Smooth muscle cell (in vitro differentiated cells): Measurements from ENCODE around the gene TFIP11. TPM values are rescaled to one million over a fixed set of nuclear protein-coding genes. Genes with fewer than 3 reads are reported as not detected.

Experiments
- DNase-seq: peaks from one replicate; lab custom pipeline; 2025; ENCODE audit not compliant: unreplicated experiment; lab: John Stamatoyannopoulos, UW
- H2AFZ ChIP-seq: fragments of 200-600 bp; sonication (generic); 2 replicates; pipeline ENCODE4 v1.6.0; 2016; ENCODE audit warnings: antibody characterized with exemption, low read depth, mild to moderate bottlenecking
- H3F3A ChIP-seq: fragments of 200-600 bp; sonication (generic); 2 replicates; pipeline ENCODE4 v1.6.0; 2017; ENCODE audit warnings: antibody characterized with exemption, low read depth
- H3K27ac ChIP-seq: fragments of 200-600 bp; sonication (generic); 2 replicates; pipeline ENCODE4 v1.5.1; 2016; ENCODE audit warnings: low read depth, mild to moderate bottlenecking
- H3K27me3 ChIP-seq: fragments of 200-600 bp; sonication (generic); 2 replicates; pipeline ENCODE4 v1.6.1; 2016; ENCODE audit warnings: low read depth, mild to moderate bottlenecking
- H3K36me3 ChIP-seq: fragments of 200-600 bp; sonication (generic); 2 replicates; pipeline ENCODE4 v1.5.1; 2016; ENCODE audit warnings: low read depth
- H3K4me1 ChIP-seq: fragments of 200-600 bp; sonication (generic); 2 replicates; pipeline ENCODE4 v1.5.1; 2016; ENCODE audit warnings: low read depth
- H3K4me2 ChIP-seq: fragments of 200-600 bp; sonication (generic); 2 replicates; pipeline ENCODE4 v1.6.0; 2016; ENCODE audit warnings: mild to moderate bottlenecking
- H3K4me3 ChIP-seq: fragments of 200-600 bp; sonication (generic); 2 replicates; pipeline ENCODE4 v1.5.1; 2016; ENCODE audit warnings: mild to moderate bottlenecking
- H3K79me2 ChIP-seq: fragments of 200-600 bp; sonication (generic); 2 replicates; pipeline ENCODE4 v1.6.0; 2016; ENCODE audit warnings: low read depth, mild to moderate bottlenecking
- H3K9ac ChIP-seq: fragments of 200-600 bp; sonication (generic); 2 replicates; pipeline ENCODE4 v1.6.0; 2016; ENCODE audit warnings: low read depth
- H3K9me3 ChIP-seq: fragments of 200-600 bp; sonication (generic); replicated peaks from 2 replicates; pipeline ENCODE4 v1.5.1; 2016; ENCODE audit warnings: low read depth
- H4K20me1 ChIP-seq: fragments of 200-600 bp; sonication (generic); 2 replicates; pipeline ENCODE4 v1.6.0; 2016; ENCODE audit warnings: low read depth
- CTCF ChIP-seq: fragments of 200-600 bp; sonication (generic); IDR thresholded peaks from 2 replicates; pipeline ENCODE4 v1.5.1; 2017; ENCODE audit warnings: borderline replicate concordance, mild to moderate bottlenecking, antibody characterized with exemption; ENCODE audit not compliant: insufficient read depth, poor library complexity, severe bottlenecking
- WGBS: methylation state at CpG from one replicate; pipeline ENCODE4 v1.1.7; 2016; ENCODE audit warnings: low lambda C conversion rate; 5-methylcytosine and 5-hydroxymethylcytosine counted together
- polyA plus RNA-seq: library from polyadenylated mRNA; unstranded; fragments of >200 nt; fragmentation: Nextera tagmentation; extraction: Ambion mirVana; gene quantifications from 2 replicates; pipeline ENCODE4 v1.2.1, GENCODE V29; 2016
- total RNA-seq: library from RNA; depleted of rRNA; stranded (reverse); fragments of >200 nt; gene quantifications from 2 replicates; pipeline ENCODE4 v1.2.3, GENCODE V29; 2014

Gene TFIP11
- total and polyA plus RNA-seq, 2 experiments from 2014 or later, result 22.5 to 25.7 TPM

- no peak overlapping the region for H3K4me3 ChIP-seq
- 91% methylated on average over 9 of the region's 9 CpGs for WGBS
- H4K20me1 ChIP-seq, result no peaks in the 10 kb centered on the region
- H3K9ac ChIP-seq, result no peak overlapping the region
- H3K36me3 ChIP-seq, result no peaks in the 10 kb centered on the region
- H3K27ac ChIP-seq, result no peak overlapping the region
- TF ChIP-seq CTCF, result no peak
- no peak for DNase-seq
- H3F3A ChIP-seq, result no peaks in the 10 kb centered on the region
- no peak overlapping the region for H2AFZ ChIP-seq
- H3K4me1 ChIP-seq, result no peaks in the 10 kb centered on the region
- H3K4me2 ChIP-seq, result no peak overlapping the region
- no peaks in the 10 kb centered on the region for H3K79me2 ChIP-seq
- no peaks in the 10 kb centered on the region for H3K9me3 ChIP-seq
- no peaks in the 10 kb centered on the region for H3K27me3 ChIP-seq
Measured at GRCh38 chr22:26450453-26451185, 61.7 kb downstream of the TFIP11 start.

DNA sequence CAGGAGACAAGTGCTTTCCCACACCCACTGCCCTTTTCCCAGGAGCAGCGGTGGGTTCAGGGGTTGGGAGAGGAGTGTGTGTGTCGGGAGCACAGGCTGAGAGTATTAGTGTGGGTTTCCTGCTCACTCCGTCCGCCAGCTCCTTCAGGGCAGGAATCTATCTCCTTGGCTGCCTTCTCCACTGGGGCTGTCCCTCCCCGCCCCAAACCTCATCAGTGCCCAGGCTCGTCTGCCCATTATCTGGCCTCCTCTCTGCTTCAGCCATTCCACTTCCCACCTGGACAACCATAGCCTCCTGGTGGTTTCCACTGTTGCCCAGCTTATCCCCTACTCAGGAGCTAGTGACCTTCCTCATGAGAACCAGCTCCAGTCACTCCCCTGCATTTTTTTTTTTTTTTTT is 63.3 kb downstream of the TFIP11 start:
- WGBS, result 95% methylated on average over 6 of the region's 6 CpGs
- H3K9ac ChIP-seq, result no peak overlapping the region
- H3K27ac ChIP-seq, result no peak overlapping the region
- TF ChIP-seq CTCF, result no peak
- no peaks in the 10 kb centered on the region for H3F3A ChIP-seq
- no peaks in the 10 kb centered on the region for H3K27me3 ChIP-seq
- no peaks in the 10 kb centered on the region for H4K20me1 ChIP-seq
- DNase-seq, result no peak
- no peak overlapping the region for H3K4me2 ChIP-seq
- H3K79me2 ChIP-seq, result no peaks in the 10 kb centered on the region
- H3K4me3 ChIP-seq, result no peak overlapping the region
- no peaks in the 10 kb centered on the region for H3K4me1 ChIP-seq
- no peak overlapping the region for H2AFZ ChIP-seq
- H3K9me3 ChIP-seq, result no peaks in the 10 kb centered on the region
- H3K36me3 ChIP-seq, result no peaks in the 10 kb centered on the region

- WGBS, result 88% methylated on average over 5 of the region's 5 CpGs
- Histone ChIP-seq H3K4me2 (no peak overlapping the region), H3K9ac (no peak overlapping the region), H3K9me3 (no peaks in the 10 kb centered on the region), H3K79me2 (no peaks in the 10 kb centered on the region), H3K27me3 (no peaks in the 10 kb centered on the region), H3K27ac (no peak overlapping the region), H2AFZ (no peak overlapping the region), H3K4me3 (no peak overlapping the region), H3F3A (no peaks in the 10 kb centered on the region), H4K20me1 (no peaks in the 10 kb centered on the region), H3K4me1 (no peaks in the 10 kb centered on the region), H3K36me3 (no peaks in the 10 kb centered on the region)
- DNase-seq, result no peak
- no peak for TF ChIP-seq CTCF
Measured at GRCh38 chr22:26448334-26448733, 63.9 kb downstream of the TFIP11 start.
